ENCODE data around the gene TUSC2. TPM values are rescaled to one million over a fixed set of nuclear protein-coding genes. Genes with fewer than 3 reads are reported as not detected.

Gene TUSC2
- total RNA-seq, 1 experiment from 2014 or later, result 33.5 TPM

- H2BK120ac ChIP-seq (ENCODE audit: low read depth, low read length, poor library complexity, severe bottlenecking), result no peak overlapping the region
- peaks cover 5% of the 10 kb centered on the region; the same call in 1 of the 2 replicates for H3K79me2 ChIP-seq (ENCODE audit: insufficient read depth, low read length)
- H3K4ac ChIP-seq (ENCODE audit: low read depth, low read length), result no peak overlapping the region
- H3K18ac ChIP-seq (ENCODE audit: insufficient read length, low read depth, low read length), result no peak overlapping the region
- no peak overlapping the region for H4K91ac ChIP-seq (ENCODE audit: insufficient read length, low read depth, low read length)
- H3K14ac ChIP-seq (ENCODE audit: insufficient read depth, low read length), result no peak overlapping the region
- H2AFZ ChIP-seq (ENCODE audit: low read length), result no peak overlapping the region
- H3K4me2 ChIP-seq (ENCODE audit: insufficient read depth, insufficient read length, low read length), result no peak overlapping the region
- no peak for TF ChIP-seq CTCF (conservative IDR thresholded peaks at IDR 0.05)
- Mint-ChIP-seq H3K9me3 (peaks cover 4 to 6% of the 10 kb centered on the region in 2 experiments), H3K27me3 (ENCODE audit: low read depth) (no peaks in the 10 kb centered on the region), H3K4me3 (peak overlapping the region; percentile 19 to 44; a peak in 3 of 5 replicates), H3K4me1 (peaks cover 22 to 39% of the 10 kb centered on the region in 2 experiments), H3K36me3 (ENCODE audit: insufficient read depth in 1 of 3, low read depth in 3 of 3) (peaks cover 47 to 54% (median 53%) of the 10 kb centered on the region in 3 experiments), H3K27ac (peak overlapping the region in 1 of 3 experiments; percentile 80; a peak in 1 of 7 replicates)
- no peak overlapping the region for H3K27ac ChIP-seq (ENCODE audit: insufficient read length, low read depth, low read length)
- H2BK20ac ChIP-seq (ENCODE audit: low read depth, low read length, poor library complexity, severe bottlenecking), result no peak overlapping the region
- H3K23ac ChIP-seq (ENCODE audit: insufficient read length, low read depth, low read length), result no peak overlapping the region
- H3K9me3 ChIP-seq (ENCODE audit: control insufficient read depth, low read depth, low read length), result no peaks in the 10 kb centered on the region
- no peak overlapping the region for H3T11ph ChIP-seq (ENCODE audit: low read length)
- no peak for DNase-seq
- no peaks in the 10 kb centered on the region for H3K27me3 ChIP-seq (ENCODE audit: insufficient read depth, low read length)
- no peaks in the 10 kb centered on the region for H4K20me1 ChIP-seq (ENCODE audit: control insufficient read depth, insufficient read depth, insufficient read length)
- no peak overlapping the region for H2BK15ac ChIP-seq (ENCODE audit: low read depth, low read length)
- WGBS (ENCODE audit: extremely low coverage, insufficient read length, low lambda C conversion rate), result no CpG with 5 or more reads among the region's 10 CpGs
- H3K23me2 ChIP-seq (ENCODE audit: insufficient read length, low read depth, low read length, poor library complexity, severe bottlenecking), result peaks cover 15% of the 10 kb centered on the region
- H2BK12ac ChIP-seq (ENCODE audit: insufficient read length, low read depth, low read length), result no peak overlapping the region
- H4K5ac ChIP-seq (ENCODE audit: insufficient read length, low read depth, low read length), result no peak overlapping the region
- H2AK5ac ChIP-seq (ENCODE audit: insufficient read length, low read length), result no peak overlapping the region
- H4K8ac ChIP-seq (replicated peaks; ENCODE audit: insufficient read length, low read depth, low read length), result no peak overlapping the region
- H2BK5ac ChIP-seq (ENCODE audit: insufficient read length, low read length), result no peak overlapping the region
- no peak overlapping the region for H3K9ac ChIP-seq (ENCODE audit: extremely low read depth, insufficient read length, low read length)
- H3K4me1 ChIP-seq (ENCODE audit: insufficient read depth, low read length), result peaks cover 6% of the 10 kb centered on the region; the same call in 1 of the 2 replicates
- H3K79me1 ChIP-seq (ENCODE audit: insufficient read depth, low read depth, low read length, poor library complexity, severe bottlenecking), result no peaks in the 10 kb centered on the region
- H3K56ac ChIP-seq (ENCODE audit: insufficient read length, low read depth, low read length), result no peak overlapping the region
Measured at GRCh38 chr3:50318615-50319014, 9.4 kb downstream of the TUSC2 start.

Data from H9 (cell line).